Peyer's patch (tissue), 4 donors: ENCODE measurements around the gene HDAC4. TPM values are rescaled to one million over a fixed set of nuclear protein-coding genes. Genes with fewer than 3 reads are reported as not detected.
A peak's percentile ranks its signal among the peaks of the same experiment; 100 is the strongest.

ENCODE experiments used
- DNase-seq, 3 donors: peaks; one replicate each; pipeline ENCODE4 v3.0.0-alpha.2; 2017 to 2019
- H3K27ac ChIP-seq, 4 donors: fragments of 200-600 bp; sonication (generic); one replicate each; pipeline ENCODE4 v1.5.1; 2016 to 2019
- H3K27me3 ChIP-seq, 2 donors: fragments of 200-600 bp; sonication (generic); one replicate each; pipeline ENCODE4 v1.5.1; 2019
- H3K36me3 ChIP-seq, 3 donors: fragments of 200-600 bp; sonication (generic); one replicate each; pipeline ENCODE4 v1.5.1; 2016 to 2019
- H3K4me1 ChIP-seq, 4 donors: fragments of 200-600 bp; sonication (generic); one replicate each; pipeline ENCODE4 v1.5.1; 2016 to 2019
- H3K4me3 ChIP-seq, 4 donors: fragments of 200-600 bp; sonication (generic); 1 replicate in 3 of 4; 2 replicates in 1 of 4; pipeline ENCODE4 v1.5.1; 2016 to 2019; ENCODE audit warnings: mild to moderate bottlenecking in 1 of 4
- H3K9me3 ChIP-seq, 4 donors: fragments of 200-600 bp; sonication (generic); one replicate each; pipeline ENCODE4 v1.5.1; 2016 to 2019; ENCODE audit warnings: mild to moderate bottlenecking in 1 of 4
- POLR2A ChIP-seq, 2 donors: fragments of 450-650 bp; IDR thresholded peaks; one replicate each; pipeline ENCODE4 v1.5.1; 2017; ENCODE audit warnings: antibody characterized with exemption in 2 of 2, mild to moderate bottlenecking in 2 of 2, moderate library complexity in 2 of 2
- total RNA-seq, 4 donors: library from RNA; depleted of rRNA; stranded (reverse); fragments of >200 nt; gene quantifications; one replicate each; pipeline ENCODE4 v1.1.0, GENCODE V29; 2016
- TF ChIP-seq, protein P1 (sequence below), 6 experiments: fragments of 450-650 bp in 4 of 6; fragments of 200-600 bp in 2 of 6; sonication (generic) in 1 of 6; IDR thresholded peaks; one replicate each; pipeline ENCODE4 v1.5.1; 2017 to 2019; ENCODE audit warnings: antibody characterized with exemption in 6 of 6, mild to moderate bottlenecking in 3 of 6, moderate library complexity in 1 of 6

HDAC4 gene
- total RNA-seq, 4 donors from 2014 or later = 28.9 to 198 (median 102) TPM

DNA sequence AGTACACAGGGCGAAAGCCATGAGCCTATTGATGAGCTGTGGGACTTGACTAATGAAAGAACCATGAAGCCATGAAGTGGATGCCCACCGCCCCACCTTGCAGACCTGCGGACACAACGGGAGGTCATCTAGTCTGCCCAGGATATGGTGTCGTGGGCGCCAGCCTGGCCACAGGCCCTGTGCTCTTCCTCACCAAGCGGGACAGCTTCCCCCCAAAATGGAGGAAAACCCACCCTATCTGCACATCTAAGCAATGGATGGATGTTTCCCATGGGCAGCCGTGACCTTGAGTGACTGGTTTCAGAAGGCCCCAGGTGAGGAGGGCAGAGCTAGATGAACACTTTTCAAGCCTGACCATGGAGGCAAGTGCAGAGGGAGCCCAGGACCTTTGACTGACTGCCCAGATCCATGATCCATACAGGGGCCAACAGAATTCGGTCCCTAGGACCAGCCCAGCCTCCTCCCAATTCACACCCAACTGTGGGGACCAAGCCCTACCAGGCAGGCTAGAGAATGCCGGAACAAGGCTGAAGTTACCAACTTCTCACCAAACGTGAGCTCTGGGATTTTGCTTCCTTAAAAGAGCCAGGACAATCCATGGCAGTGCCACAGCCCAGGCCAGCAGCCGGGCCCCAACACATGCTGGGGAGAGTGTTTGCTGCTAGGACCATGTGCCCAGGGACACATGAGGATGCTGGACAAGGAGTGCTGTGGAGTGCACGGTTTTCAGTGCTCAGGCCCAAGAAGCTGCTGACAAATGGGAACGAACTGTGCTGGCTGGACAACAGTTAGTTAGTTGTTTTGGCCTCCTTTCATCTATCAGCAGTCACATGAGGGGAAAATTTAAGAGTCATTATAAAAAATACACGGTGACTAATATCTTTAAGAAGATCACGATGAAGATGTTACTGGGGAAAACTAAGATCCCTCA lies 249.4 kb downstream of the HDAC4 start:
- Histone ChIP-seq H3K36me3 (peaks cover 0 to 49% (median 0%) of the 10 kb centered on the region in 3 donors), H3K27ac (peak overlapping the region in 3 of 4 donors; percentile 11 to 71 (median 64)), H3K27me3 (no peaks in the 10 kb centered on the region), H3K4me1 (no peaks in the 10 kb centered on the region), H3K4me3 (no peak overlapping the region), H3K9me3 (no peaks in the 10 kb centered on the region)
- peak in 2 of 3 donors; percentile 38 to 42 for DNase-seq
- no peak for TF ChIP-seq POLR2A (IDR thresholded peaks at IDR 0.05)
- TF ChIP-seq, protein P1, sequence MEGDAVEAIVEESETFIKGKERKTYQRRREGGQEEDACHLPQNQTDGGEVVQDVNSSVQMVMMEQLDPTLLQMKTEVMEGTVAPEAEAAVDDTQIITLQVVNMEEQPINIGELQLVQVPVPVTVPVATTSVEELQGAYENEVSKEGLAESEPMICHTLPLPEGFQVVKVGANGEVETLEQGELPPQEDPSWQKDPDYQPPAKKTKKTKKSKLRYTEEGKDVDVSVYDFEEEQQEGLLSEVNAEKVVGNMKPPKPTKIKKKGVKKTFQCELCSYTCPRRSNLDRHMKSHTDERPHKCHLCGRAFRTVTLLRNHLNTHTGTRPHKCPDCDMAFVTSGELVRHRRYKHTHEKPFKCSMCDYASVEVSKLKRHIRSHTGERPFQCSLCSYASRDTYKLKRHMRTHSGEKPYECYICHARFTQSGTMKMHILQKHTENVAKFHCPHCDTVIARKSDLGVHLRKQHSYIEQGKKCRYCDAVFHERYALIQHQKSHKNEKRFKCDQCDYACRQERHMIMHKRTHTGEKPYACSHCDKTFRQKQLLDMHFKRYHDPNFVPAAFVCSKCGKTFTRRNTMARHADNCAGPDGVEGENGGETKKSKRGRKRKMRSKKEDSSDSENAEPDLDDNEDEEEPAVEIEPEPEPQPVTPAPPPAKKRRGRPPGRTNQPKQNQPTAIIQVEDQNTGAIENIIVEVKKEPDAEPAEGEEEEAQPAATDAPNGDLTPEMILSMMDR (IDR thresholded peaks at IDR 0.05) = no peak

DNA sequence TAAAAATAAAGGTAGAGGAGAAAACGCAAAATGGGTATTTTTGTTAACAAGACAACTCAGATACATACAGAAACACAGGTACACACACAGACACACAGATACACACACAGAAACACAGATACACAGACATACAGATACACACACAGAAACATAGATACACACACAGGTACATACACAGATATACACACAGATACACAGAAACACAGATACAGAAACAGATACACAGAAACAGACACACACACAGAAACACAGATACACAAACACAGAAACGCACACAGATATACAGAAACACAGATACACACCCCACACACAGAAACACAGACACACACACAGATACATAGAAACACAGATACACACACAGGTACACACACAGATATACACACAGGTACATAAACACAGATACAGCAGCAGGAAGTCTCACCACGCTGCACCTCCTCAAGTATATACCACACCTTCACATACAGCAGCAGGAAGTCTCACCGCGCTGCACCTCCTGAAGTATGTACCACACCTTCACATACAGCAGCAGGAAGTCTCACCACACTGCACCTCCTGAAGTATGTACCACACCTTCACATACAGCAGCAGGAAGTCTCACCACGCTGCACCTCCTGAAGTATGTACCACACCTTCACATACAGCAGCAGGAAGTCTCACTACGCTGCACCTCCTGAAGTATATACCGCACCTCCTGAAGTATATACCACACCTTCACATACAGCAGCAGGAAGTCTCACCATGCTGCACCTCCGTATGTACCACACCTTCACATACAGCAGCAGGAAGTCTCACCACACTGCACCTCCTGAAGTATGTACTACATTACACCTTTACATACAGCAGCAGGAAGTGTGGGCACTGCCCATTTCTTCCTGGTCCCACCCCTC lies 250.5 kb downstream of the HDAC4 start:
- TF ChIP-seq, protein P1 (IDR thresholded peaks at IDR 0.05) = no peak
- no peak for TF ChIP-seq POLR2A (IDR thresholded peaks at IDR 0.05)
- Histone ChIP-seq H3K9me3 (no peaks in the 10 kb centered on the region), H3K27me3 (no peaks in the 10 kb centered on the region), H3K27ac (peak overlapping the region in 3 of 4 donors; percentile 11 to 71 (median 64)), H3K4me1 (no peaks in the 10 kb centered on the region), H3K4me3 (no peak overlapping the region), H3K36me3 (peaks cover 0 to 49% (median 0%) of the 10 kb centered on the region in 3 donors)
- peak in 2 of 3 donors; percentile 12 to 48 for DNase-seq

DNA sequence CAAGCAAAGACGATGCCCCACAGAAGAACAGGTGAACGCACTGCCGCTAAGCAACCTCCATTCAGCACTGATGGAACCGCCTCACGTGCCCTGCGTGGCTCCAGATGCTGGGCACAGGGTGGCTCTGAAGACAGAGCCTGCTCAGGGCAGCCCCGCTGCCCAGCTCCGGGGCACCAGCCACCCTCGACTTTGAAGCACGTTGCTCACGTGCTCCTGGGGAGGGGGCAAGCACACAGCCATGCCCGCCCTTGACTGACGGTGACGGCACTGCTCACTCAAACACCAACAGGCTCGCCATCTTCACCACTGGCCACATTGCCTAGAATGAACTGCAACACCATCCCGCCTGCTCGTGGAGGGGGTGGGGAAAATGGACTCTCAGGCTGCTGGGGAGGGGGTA lies 251.3 kb downstream of the HDAC4 start:
- Histone ChIP-seq H3K4me1 (no peaks in the 10 kb centered on the region), H3K9me3 (no peaks in the 10 kb centered on the region), H3K27me3 (no peaks in the 10 kb centered on the region), H3K36me3 (peaks cover 0 to 46% (median 0%) of the 10 kb centered on the region in 3 donors), H3K4me3 (no peak overlapping the region), H3K27ac (no peak overlapping the region)
- no peak for TF ChIP-seq POLR2A (IDR thresholded peaks at IDR 0.05)
- TF ChIP-seq, protein P1 (IDR thresholded peaks at IDR 0.05) = no peak
- DNase-seq = peak in 2 of 3 donors; percentile 35 to 37

DNA sequence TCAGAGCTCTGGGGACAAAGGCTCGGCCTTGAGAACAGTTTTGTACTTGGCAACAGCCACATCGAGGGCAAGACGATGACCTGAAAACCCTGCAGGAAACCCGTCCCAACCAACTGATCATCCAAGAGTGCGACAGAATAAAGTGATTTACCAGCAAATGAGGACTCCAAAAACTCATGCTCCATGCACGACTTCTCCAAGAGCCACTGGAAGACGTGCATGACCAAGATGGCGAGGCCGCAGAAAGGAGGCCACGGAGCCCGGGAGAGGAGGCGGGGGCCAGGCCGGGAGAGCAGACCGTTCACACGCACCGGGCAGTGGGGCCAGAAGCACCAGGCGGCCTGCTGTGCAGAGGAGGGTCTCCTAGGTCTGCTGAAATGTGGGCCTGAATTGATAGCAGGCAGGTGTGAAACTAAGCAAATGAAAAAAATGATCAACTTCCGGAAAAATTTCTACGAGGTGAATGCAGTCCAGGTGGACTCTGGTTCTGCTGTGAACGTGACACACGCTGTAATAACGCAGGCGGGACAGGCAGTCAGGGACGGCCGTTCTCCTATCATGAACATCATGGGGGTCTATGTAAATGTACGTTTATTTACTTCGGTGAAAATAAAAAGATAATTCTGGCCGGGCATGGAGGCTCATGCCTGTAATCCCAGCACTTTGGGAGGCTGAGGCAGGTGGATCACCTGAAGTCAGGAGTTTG lies 252.2 kb downstream of the HDAC4 start:
- no peak overlapping the region for H3K4me3 ChIP-seq

More for the DNA sequence above, 252.2 kb downstream of the HDAC4 start:
- H3K9me3 ChIP-seq = no peaks in the 10 kb centered on the region
- TF ChIP-seq, protein P1 (IDR thresholded peaks at IDR 0.05) = no peak
- TF ChIP-seq POLR2A (IDR thresholded peaks at IDR 0.05) = no peak
- no peaks in the 10 kb centered on the region for H3K27me3 ChIP-seq
- no peaks in the 10 kb centered on the region for H3K4me1 ChIP-seq
- DNase-seq = peak in 2 of 3 donors; percentile 23 to 25
- peaks cover 0 to 44% (median 0%) of the 10 kb centered on the region in 3 donors for H3K36me3 ChIP-seq
- H3K27ac ChIP-seq = no peak overlapping the region
